NCI-H82 treated with DMSO at 0.1 percent for 48 hours (cell line): ENCODE results near the gene MT1M.
"Not testable (repeated sequence)": the region's sequence is repeated elsewhere in the genome, so short reads cannot be mapped to it uniquely, and the experiment has no call there.

Experiments used
- DNase-seq: peaks from one replicate; lab custom pipeline; 2025; ENCODE audit not compliant: unreplicated experiment; lab: John Stamatoyannopoulos, UW

MT1M gene

DNA sequence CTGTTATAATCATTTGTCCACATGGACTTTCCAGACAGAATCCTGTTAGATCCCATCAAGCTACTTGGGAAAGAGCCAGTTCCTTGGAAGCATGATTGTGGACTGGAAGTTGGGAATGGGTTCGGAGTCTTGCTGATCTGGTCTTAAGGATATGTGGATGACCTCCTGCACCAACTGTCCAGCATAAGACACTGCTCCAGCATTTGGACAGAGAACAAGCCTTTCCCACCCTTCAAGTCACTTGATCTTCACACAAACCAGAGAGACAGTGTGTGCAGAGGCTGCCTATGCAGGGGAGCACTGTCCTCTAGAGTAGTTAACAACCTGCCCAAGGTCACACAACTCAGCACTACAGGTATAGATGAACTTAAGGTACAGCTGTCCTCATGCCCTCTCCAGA lies 13.4 kb downstream of the MT1M start:
- no peak for DNase-seq

DNA sequence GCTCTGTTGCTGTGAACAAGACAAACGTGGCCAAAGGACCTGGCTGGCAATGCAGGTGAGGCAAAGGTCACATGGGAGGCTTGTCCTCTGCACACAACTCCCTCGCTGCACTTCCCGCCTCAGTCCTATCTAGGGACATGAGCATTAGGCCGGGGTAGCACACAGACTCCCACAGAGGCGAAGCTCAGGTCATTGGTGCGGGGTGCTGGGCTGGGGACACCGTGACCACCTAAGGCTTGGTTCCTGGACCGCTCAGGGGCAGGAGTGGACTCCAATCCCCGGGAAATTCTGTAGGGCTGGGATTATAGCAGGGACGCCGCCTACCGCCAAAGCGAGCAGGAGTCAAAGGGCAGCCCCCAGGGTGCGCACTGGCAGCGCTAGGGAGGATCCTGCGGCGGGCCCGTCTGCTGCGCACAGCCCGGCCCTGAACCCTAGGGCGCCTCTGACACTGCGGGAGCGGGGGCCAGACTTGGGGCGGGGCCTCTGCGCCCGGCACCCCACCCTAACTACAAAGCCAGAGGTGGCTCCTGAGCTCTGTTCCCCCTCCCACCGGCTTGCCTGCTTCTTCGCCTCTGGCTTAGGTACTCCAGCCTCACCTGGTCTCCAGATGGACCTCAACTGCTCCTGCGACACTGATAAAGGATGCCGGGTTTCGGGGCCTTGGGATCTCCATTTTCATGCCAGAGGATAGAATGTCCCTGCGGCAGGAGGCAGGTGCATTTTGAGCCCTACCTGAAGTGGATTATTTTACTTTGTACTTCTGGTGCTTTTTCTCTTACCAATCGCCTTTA lies 15.4 kb downstream of the MT1M start:
- no peak for DNase-seq

DNA sequence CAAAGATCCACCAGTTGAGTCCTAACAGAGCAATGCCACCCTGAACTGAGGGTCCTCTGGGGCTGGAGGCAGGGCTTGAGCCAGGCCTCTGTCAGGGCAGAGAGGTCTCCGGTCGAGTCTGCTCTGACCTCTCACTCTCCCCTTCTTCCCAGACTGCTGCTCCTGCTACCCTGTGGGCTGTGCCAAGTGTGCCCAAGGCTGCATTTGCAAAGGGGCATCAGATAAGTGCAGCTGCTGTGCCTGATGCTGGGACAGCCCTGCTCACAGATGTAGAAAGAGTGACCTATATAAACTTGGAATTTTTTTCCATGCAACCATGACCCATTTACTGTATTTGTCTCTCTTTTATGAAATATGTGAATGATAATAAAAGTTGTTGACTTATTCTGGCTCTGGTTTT lies 16.8 kb downstream of the MT1M start:
- DNase-seq: no peak

DNA sequence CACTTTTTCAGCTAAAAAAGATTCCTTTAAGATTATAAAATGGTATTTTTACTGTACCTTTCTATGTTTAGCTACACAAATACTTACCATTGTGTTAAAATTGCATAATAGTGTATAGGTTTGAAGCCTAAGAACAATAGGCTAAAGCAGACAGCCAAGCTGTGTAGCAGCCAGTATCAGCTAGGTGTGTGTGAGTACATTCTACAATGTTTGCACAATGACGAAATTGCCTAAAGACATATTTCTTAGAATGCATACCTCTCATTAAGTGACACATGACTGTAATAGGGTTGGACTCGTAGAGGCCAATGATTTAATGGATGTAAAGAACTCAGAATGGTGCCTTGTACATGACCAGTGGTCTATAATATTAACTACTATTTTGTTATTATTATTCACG lies 17.4 kb downstream of the MT1M start:
- DNase-seq: no peak

DNA sequence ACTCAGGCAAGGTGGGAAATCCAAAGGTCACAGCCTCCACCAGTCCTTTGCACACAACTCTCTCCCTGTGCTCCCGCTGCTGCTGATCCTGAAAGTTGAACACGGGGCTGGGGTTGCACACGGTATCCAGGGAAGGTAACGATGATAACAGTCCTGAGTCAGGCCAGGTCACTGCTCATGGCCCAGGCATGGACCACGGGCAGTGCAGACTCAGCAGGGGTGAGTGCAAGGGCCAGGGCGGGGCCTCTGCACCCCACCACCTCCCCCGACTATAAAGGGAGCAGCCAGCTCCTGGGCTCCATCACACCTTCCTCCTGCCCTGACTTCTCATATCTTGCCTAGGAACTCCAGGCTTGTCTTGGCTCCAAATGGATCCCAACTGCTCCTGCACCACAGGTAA lies 19.1 kb downstream of the MT1M start, which contains the start of gene MT1B:
TSS of gene MT1B (plus strand) at position 301 of the 400 bp plus-strand sequence. CDS start at position 369, 68 bp downstream.
- DNase-seq: no peak

DNA sequence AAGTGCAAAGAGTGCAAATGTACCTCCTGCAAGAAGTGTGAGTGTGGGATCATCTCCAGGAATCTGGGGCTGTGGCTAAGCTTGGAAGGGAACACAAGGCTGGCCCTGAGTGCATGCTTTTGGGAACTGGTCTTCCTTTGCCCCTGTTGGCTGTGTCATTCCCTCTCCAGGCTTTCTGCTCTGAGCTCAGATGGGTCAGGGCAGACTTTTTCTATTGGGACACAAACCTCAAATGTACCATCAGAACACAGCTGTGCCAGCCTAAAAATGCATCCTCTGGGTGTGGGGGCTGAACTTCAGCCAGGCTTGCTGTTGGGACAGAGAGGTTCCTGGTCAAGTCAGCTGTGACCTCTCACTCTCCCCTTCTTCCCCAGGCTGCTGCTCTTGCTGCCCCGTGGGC lies 20.1 kb downstream of the MT1M start:
- DNase-seq: no peak

DNA sequence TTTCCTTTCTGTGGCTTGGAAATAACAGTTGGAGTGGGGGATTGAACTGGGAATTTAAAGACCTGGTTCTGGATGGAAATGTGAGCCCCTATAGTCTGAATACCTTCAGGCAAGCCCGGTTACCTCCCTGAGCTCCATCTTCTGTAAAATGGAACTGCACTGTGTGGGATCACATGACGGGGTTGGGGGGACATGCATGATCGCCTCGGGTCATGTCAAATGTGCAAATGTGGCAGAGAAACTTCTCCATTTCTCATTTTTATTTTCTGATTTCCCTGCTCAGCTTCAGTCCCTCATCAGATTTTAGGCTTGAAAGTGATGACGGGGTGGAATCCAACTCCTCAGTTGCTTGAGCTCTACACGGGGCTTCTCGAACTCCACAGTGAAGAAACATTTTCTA lies 20.8 kb downstream of the MT1M start:
- no peak for DNase-seq

DNA sequence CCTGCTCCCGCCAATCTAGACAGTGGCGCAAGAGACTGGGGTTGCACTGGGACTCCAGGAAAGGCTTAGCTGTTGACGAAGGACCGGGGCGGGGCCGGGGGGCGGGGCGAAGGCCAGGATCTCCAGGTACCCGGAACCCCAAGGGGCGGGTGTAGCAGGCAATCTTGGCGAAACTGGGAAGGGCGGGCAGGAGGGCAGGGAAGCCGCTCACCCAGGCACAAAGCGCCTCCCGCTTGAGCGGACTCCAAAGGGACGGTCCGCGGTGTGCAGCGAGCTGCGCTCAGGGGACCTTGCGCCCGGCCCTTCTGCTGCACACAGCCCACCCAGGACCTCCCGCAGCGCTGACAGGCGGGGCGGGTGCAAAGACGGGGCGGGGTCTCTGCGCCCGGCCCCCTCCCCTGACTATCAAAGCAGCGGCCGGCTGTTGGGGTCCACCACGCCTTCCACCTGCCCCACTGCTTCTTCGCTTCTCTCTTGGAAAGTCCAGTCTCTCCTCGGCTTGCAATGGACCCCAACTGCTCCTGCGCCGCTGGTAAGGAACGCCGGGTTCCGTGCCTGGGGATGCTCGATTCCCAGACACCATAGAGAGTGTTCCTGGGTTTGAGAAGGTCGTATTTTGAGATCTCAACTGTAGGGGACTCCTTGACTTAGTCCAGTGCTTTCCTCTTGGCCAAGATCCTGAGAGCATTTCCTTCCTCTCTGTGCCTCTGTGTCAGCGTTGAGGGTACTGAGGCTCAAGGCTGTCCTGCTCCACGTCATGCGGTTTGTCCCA lies 25.3 kb downstream of the MT1M start, which contains the start of gene MT1F:
TSS of gene MT1F (plus strand) at position 405 of the 772 bp plus-strand sequence. CDS start at position 505, 100 bp downstream.
- DNase-seq: peak; percentile 8

DNA sequence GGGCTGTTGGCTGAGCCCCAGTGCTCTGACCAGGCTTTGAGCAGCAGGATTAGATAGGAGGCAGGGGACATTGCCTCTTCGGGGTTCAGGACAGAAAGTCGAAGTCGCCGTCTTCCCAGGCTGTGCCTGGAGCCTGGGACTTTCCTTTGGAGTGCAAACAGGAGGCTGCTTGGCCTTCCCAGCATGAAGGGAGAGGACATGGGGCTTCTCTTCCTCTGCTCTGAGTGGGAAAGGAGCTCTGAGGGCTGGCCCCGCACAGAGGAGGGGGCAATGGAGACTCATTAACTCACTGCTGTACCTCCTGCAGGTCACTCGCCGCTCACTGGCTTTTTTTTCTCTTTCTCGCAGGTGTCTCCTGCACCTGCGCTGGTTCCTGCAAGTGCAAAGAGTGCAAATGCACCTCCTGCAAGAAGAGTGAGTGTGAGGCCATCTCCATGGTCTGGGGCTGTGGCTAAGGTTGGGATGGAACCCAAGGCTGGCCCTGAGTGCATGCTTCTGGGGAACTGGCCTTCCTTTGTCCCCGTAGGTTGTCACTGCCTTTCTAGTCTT lies 25.9 kb downstream of the MT1M start:
- DNase-seq: no peak

DNA sequence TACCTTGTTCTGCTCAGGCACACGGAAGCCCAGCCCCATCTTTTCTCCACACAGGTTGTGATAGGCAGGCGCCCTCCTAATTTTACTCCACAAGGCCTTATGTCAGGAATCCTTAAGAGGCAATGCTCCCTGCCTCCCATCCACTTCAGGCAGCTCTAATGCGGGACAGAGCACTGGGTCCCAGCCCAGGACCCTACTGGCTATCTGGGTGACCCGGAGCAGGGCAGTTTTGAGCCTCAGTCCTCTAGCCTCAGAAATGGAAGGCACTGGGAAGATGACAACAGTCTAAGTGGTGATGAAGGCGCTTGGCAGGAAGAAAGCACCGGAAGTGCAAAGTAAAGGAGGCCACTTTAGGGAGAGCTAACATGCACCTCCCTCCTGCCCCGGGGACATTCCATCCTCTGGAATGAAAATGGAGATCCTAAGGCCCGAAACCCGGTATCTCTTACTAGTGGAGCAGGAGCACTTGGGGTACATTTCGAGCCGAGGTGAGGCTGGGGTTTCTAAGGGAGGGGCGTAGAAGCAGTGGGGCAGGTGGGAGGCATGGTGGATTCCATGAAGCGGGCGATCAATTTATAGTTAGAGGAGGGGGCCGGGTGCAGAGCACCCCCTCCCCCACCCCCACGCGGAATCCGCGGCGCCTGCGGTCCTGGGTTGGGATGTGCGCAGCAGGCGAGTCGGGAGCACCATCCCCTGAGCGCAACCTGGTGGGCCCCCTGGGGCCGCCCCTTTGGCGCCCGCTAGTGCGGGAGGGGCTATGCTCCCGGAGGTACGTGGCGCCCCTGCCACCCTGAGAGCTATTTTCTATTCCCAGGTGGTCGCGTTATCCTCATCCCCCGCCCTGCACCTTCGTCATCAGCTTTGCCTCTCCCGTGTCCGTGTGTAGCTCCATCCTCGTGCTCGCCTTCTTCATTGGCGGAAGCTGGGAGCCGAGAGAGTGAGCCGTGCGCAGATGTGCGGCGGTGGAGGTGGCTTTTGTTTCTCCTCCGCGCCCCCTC lies 30.2 kb downstream of the MT1M start:
- DNase-seq: no peak

DNA sequence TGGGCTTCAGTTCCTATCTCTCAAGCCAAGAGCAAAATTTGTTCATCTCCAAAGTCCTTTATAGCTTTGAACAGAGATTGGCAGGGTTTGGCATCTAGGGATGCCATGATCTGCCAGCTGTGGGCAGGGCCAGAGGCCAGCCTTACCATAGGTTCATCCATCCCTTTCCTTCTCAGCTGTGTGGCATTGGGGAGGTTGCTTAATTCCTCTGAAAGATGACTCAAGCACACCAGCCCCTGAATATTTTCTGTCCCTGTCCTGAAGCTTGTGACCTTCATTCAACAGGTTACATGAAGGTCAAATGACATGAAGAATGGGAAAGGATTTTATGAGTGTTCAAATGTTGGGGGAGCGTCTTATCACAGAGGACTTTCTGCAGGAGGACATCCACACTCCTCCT lies 32.0 kb downstream of the MT1M start:
- DNase-seq: no peak

DNA sequence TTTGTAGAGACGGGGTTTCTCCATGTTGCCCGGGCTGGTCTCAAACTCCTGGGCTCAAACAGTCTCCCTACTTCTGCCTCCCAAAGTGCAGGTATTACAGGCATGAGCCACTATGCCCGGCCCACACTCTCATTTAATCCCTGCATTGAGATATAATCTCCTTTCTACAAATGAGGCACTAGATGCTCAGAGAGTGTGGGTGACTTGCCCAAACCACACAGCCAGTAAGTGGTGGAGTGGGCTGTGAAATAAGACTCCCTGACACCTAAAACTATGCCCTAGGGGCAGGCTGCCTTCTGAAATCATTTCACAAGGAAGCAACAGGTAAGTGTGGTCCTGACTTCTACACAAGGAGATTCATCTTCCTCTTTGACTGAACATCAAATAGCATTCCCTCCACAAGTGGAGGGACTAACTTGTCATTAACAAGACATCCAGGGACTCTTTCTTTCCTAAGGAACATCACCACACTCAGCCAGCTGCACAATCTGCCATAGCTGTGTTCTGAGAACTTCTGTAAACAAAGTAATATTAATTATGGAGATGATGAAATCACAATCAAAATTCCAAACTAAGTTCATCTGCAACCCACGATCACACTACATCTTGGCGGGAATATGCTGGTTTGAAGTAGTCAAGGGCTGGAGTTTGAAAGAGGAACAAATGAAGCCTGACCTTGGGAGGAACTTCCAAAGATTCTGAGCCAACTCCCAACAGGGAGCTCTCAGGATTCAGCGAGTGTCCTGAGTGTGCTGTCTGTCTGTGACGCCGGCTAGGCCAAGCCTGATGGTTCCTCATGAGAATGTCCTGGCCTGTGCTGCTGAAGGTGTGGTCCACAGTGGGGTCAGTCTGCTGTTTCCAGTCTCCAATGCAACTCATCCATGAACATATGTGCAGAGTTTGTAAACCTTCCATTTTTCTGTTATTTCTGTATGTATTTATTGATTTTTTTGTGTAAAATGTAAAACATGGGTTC lies 33.1 kb downstream of the MT1M start:
- DNase-seq: not testable (repeated sequence)

DNA sequence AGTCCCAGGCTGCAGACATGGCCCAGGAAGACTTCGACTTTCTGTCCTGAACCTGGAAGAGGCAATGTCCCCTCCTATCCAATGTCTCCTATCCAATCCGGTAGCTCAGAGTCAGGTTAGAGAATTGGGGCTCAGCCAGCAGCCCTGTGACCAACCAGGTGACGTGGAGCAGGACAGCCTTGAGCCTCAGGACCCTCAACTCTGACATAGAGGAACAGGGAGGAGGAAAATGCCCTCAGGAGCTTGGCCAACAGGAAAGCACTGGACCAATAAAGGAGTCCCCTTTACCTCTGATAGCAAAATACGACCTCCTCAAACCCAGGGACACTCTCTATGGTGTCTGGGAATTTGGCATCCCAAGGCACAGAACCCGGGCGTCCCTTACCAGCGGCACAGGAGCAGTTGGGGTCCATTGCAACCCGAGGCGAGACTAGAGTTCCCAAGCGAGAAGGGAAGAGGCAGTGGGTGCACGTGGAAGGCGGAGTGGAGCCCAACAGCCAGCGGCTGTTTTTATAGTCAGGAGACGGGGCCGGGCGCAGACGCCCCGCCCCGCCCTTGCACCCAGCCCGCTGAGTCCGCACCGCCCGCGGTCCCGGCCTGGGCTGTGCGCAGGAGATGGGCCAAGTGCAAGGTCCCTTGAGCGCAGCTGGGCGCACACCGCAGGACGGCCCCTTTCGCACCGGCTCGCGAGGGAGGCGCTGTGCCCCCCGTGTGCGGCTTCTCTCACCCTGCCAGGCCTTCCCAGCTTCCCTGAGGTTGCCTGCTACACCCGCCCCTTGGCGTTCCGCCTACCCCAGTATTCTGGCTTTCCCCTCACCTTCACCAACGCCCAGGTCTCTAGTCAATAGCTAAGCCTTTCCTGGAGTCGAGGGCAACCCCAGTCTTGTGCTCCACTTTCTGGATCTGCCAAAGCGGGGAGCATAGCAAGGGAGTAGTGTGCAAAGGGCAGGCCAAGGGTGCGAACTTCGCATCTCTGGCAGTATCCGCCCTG lies 35.4 kb downstream of the MT1M start, which contains the start of gene MT1G:
TSS of gene MT1G (minus strand) at position 485 of the 991 bp plus-strand sequence. CDS start at position 413, 72 bp downstream.
- DNase-seq: no peak

DNA sequence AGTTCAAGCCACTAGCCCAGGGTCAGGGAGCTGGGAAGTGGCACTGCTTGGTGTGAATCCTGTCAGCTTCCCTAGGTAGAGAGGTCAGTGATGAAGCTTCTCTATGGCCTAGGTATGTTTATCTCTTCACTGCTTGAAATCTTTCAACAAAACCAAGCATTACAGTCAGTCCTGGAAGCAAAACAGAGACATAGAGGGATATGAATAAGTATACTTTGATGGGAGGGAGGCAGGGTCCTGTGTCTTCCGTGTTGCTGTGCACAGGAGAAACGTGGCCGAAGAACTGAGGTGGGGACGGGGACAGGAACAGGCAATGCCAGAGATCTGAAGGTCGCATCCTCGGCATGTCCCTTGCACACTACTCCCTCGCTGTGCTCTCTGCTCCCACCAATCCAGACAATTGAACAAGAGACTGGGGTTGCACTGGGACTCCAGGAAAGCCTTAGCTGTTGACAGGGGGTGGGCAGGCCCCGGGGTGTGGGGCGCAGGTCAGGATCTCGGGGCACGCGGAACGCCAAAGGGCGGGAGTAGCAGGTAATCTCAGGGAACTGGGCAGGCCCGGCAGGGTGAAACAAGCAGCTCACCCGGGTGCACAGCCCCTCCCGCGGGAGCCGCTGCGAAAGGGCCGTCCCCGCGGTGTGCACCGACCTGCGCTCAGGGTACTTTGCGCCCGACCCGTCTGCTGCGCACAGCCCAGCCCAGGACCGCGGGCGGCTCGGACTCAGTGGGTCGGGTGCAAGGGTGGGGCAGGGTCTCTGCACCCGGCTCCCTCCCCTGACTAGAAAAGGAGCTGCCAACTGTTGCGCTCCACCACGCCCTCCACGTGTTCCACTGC lies 36.8 kb downstream of the MT1M start, which contains the start of gene MT1H:
TSS of gene MT1H (plus strand) at position 810 of the 835 bp plus-strand sequence. CDS start 71 bp downstream, outside the sequence.
- DNase-seq: no peak

DNA sequence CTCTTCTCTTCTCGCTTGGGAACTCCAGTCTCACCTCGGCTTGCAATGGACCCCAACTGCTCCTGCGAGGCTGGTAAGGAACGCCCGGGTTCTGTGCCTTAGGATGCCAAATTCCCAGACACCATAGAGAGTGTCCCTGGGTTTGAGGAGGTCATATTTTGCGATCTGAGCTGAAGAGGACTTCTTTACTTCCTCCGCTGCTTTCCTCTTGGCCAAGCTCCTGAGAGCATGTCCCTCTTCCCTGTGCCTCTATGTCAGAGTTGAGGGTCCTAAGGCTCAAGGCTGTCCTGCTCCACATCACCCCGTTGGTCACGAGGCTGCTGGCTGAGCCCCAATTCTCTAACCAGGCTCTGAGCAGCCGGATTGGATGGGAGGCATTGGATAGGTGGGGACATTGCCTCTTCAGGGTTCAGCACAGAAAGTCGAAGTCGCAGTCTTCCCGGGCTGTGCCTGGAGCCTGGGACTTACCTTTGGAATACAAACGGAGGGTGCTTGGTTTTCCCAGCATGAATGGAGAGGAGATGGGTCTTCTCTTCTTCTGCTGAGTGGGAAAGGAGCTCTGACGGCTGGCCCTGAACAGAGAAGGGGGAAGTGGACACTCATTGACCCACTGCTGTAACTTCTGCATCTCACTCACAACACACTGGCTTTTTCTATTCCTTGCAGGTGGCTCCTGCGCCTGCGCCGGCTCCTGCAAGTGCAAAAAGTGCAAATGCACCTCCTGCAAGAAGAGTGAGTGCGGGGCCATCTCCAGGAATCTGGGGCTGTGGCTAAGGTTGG lies 37.6 kb downstream of the MT1M start:
- DNase-seq: no peak

DNA sequence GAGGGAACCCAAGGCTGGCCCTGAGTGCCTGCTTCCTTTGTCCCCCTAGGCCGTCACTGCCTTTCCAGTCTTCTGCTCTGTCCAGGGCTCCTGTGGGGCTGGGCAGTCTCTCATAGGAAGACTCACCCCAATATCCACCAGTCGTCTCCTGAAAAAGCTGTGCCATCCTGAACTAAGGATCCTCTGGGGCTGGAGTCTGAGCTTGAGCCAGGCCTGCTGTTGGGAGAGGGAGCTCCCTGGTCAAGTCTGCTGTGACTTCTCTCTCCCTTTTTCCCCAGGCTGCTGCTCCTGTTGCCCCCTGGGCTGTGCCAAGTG lies 38.1 kb downstream of the MT1M start:
- no peak for DNase-seq
